Endothelial cell of umbilical vein (primary cell): ENCODE results near the gene GJB4.

Experiments used
- POLR2A ChIP-seq: IDR thresholded peaks from 2 replicates; pipeline ENCODE4 v1.6.1; 2012; ENCODE audit warnings: low read depth, mild to moderate bottlenecking, control low read depth, low read length
- TF ChIP-seq, protein P1 (sequence below), 2 donors: IDR thresholded peaks; 1 replicate in 1 of 2; 2 replicates in 1 of 2; pipeline ENCODE4 v1.5.1; 2011; ENCODE audit warnings: low read length in 2 of 2, mild to moderate bottlenecking in 2 of 2, moderate library complexity in 2 of 2, control low read depth in 1 of 2, inconsistent platforms in 1 of 2, low read depth in 1 of 2; ENCODE audit not compliant: insufficient read depth in 1 of 2; ENCODE audit errors: extremely low read depth in 1 of 2

DNA sequence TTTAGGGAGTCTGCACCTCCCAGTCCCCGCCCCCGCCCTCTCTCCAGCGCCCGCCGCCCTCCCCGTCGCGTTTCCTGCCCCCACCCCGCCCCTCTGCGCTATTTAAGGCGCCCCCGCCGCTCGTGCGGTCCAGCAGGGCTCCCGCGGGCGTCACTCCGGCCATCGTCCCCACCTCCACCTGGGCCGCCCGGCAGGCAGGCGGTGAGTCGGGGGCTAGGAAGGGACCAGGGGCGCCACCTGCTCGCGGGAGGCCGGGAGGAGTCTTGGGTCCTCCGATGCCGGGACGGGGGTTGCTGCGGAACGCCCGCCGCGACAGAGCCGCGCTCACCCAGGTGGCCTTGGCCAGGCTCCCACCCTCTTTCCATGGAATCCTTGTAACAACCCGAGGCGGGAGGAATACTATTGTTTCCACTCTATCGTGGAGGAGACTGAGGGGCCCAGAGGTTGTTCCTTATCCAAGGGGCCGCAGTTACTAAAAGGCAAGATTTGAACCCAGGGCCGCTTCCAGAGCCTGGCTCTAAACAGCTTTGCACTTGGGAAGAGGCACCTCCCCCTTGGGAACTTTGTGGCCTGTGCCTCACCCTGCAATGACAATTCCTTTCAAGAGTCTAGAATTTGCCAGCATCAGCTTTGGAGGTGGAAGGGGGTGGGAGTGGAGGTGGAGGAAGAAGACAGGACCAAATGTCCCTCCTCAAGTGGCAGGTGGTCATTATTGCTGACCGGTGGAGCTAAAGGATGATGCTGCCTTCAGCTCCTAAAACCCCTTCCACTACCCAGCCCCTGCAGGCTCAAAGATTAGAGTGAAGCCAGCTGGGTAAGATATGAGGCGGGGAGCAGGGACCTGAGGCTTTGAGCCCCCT is 33.6 kb downstream of the GJB4 start, which contains the start of gene GJA4:
- TF ChIP-seq POLR2A = no peak
- TF ChIP-seq, protein P1, sequence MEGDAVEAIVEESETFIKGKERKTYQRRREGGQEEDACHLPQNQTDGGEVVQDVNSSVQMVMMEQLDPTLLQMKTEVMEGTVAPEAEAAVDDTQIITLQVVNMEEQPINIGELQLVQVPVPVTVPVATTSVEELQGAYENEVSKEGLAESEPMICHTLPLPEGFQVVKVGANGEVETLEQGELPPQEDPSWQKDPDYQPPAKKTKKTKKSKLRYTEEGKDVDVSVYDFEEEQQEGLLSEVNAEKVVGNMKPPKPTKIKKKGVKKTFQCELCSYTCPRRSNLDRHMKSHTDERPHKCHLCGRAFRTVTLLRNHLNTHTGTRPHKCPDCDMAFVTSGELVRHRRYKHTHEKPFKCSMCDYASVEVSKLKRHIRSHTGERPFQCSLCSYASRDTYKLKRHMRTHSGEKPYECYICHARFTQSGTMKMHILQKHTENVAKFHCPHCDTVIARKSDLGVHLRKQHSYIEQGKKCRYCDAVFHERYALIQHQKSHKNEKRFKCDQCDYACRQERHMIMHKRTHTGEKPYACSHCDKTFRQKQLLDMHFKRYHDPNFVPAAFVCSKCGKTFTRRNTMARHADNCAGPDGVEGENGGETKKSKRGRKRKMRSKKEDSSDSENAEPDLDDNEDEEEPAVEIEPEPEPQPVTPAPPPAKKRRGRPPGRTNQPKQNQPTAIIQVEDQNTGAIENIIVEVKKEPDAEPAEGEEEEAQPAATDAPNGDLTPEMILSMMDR (IDR thresholded peaks at IDR 0.05; ENCODE audit: extremely low read depth in 1 of 2, insufficient read depth in 1 of 2, low read depth in 1 of 2, low read length in 2 of 2) = no peak
